RPMI7951 (cell line): ENCODE results near the gene HOXA11. TPM values are rescaled to one million over a fixed set of nuclear protein-coding genes. Genes with fewer than 3 reads are reported as not detected.

Source experiments
- DNase-seq: peaks from one replicate; pipeline ENCODE4 v3.0.0-alpha.2; 2012; ENCODE audit warnings: low read depth
- total RNA-seq: library from RNA; depleted of rRNA; stranded (reverse); fragments of >200 nt; shearing (Covaris generic); gene quantifications from 2 replicates; pipeline ENCODE4 v1.2.3, GENCODE V29; 2014

The HOXA11 gene
- total RNA-seq, 1 experiment from 2014 or later: 1.4 TPM

GRCh38 chr7:27158436-27159265, 26.4 kb downstream of the HOXA11 start:
- DNase-seq: no peak

- no peak for DNase-seq
Measured at GRCh38 chr7:27157702-27158431, 27.2 kb downstream of the HOXA11 start.

GRCh38 chr7:27156916-27157701, 27.9 kb downstream of the HOXA11 start:
- no peak for DNase-seq

GRCh38 chr7:27156508-27156898, 28.5 kb downstream of the HOXA11 start, which contains the start of gene HOXA7:
Gene HOXA7, minus strand, starts transcription at chr7:27156675. Its CDS starts 130 bp downstream, at chr7:27156545.
- peak; percentile 81 for DNase-seq

- peak; percentile 58 for DNase-seq
Measured at GRCh38 chr7:27155816-27156507, 29.1 kb downstream of the HOXA11 start.

- DNase-seq: no peak
Measured at GRCh38 chr7:27154901-27155815, 29.9 kb downstream of the HOXA11 start.

- no peak for DNase-seq
Measured at GRCh38 chr7:27154369-27154768, 30.7 kb downstream of the HOXA11 start.

GRCh38 chr7:27153526-27153925, 31.5 kb downstream of the HOXA11 start:
- no peak for DNase-seq

- no peak for DNase-seq
Measured at GRCh38 chr7:27152816-27153442, 32.1 kb downstream of the HOXA11 start.

- DNase-seq: peak; percentile 78
Measured at GRCh38 chr7:27151931-27152815, 32.9 kb downstream of the HOXA11 start, which contains the start of gene HOXA3. Gene HOXA3, minus strand, starts transcription at chr7:27152583. Its CDS starts 41,943 bp downstream, at chr7:27110640.

- no peak for DNase-seq
Measured at GRCh38 chr7:27151341-27151930, 33.6 kb downstream of the HOXA11 start.

- DNase-seq: peak; percentile 89
Measured at GRCh38 chr7:27150568-27151340, 34.3 kb downstream of the HOXA11 start.

GRCh38 chr7:27149842-27150567, 35.0 kb downstream of the HOXA11 start:
- DNase-seq: no peak

GRCh38 chr7:27148756-27149641, 36.0 kb downstream of the HOXA11 start:
- DNase-seq: peak; percentile 53

- DNase-seq: no peak
Measured at GRCh38 chr7:27148031-27148755, 36.8 kb downstream of the HOXA11 start.
